Karpas-422 (cell line): ENCODE results near the gene CLSTN3. TPM values are rescaled to one million over a fixed set of nuclear protein-coding genes. Genes with fewer than 3 reads are reported as not detected.

ENCODE experiments used
- DNase-seq: peaks from one replicate; pipeline ENCODE4 v3.0.0-alpha.2; 2015
- H2AFZ ChIP-seq: fragments of 200-600 bp; sonication (generic); 2 replicates; pipeline ENCODE4 v1.6.1; 2014; ENCODE audit warnings: antibody characterized with exemption, low read length, mixed read lengths
- H3K27ac ChIP-seq: fragments of 200-600 bp; sonication (generic); 2 replicates; pipeline ENCODE4 v1.5.1; 2014; ENCODE audit warnings: mild to moderate bottlenecking, low read length, moderate library complexity
- H3K27me3 ChIP-seq: fragments of 200-600 bp; sonication (generic); 2 replicates; pipeline ENCODE4 v1.6.1; 2014; ENCODE audit warnings: low read length, mixed read lengths
- H3K36me3 ChIP-seq: fragments of 200-600 bp; sonication (generic); 2 replicates; pipeline ENCODE4 v1.6.1; 2014; ENCODE audit warnings: low read length, mixed read lengths; ENCODE audit not compliant: insufficient read depth
- H3K4me1 ChIP-seq: fragments of 200-600 bp; sonication (generic); 2 replicates; pipeline ENCODE4 v1.6.1; 2014; ENCODE audit warnings: mild to moderate bottlenecking, low read length, mixed read lengths
- H3K4me2 ChIP-seq: fragments of 200-600 bp; sonication (generic); 2 replicates; pipeline ENCODE4 v1.6.1; 2014; ENCODE audit warnings: low read length, low read depth, mild to moderate bottlenecking; ENCODE audit not compliant: poor library complexity, severe bottlenecking
- H3K4me3 ChIP-seq: fragments of 200-600 bp; sonication (generic); 2 replicates; pipeline ENCODE4 v1.5.1; 2014; ENCODE audit warnings: mild to moderate bottlenecking, antibody characterized with exemption, low read length, mixed read lengths
- H3K79me2 ChIP-seq: fragments of 200-600 bp; sonication (generic); 2 replicates; pipeline ENCODE4 v1.6.1; 2014; ENCODE audit warnings: mild to moderate bottlenecking, low read length, mixed read lengths
- H3K9ac ChIP-seq: fragments of 200-600 bp; sonication (generic); 2 replicates; pipeline ENCODE4 v1.6.0; 2014; ENCODE audit warnings: low read length
- H3K9me2 ChIP-seq: fragments of 200-600 bp; sonication (generic), shearing (Covaris generic); replicated peaks from 2 replicates; pipeline ENCODE4 v1.6.0; 2014; ENCODE audit warnings: mild to moderate bottlenecking, low read length, moderate library complexity; ENCODE audit not compliant: insufficient read depth
- H3K9me3 ChIP-seq: fragments of 300-700, 200-600 bp; sonication (generic); 2 replicates; pipeline ENCODE4 v1.6.1; 2014; ENCODE audit warnings: low read length, mixed read lengths
- H4K20me1 ChIP-seq: fragments of 200-600 bp; sonication (generic); 2 replicates; pipeline ENCODE4 v1.6.1; 2014; ENCODE audit warnings: mild to moderate bottlenecking, antibody characterized with exemption, low read length, low read depth; ENCODE audit not compliant: insufficient read depth
- total RNA-seq: library from RNA; depleted of rRNA; stranded (reverse); fragments of >200 nt; shearing (Covaris generic); gene quantifications from 2 replicates; pipeline ENCODE4 v1.2.3, GENCODE V29; 2014; ENCODE audit warnings: low replicate concordance

Gene CLSTN3
- total RNA-seq, 1 experiment from 2014 or later = 30.0 TPM

- no peak overlapping the region for H3K4me2 ChIP-seq
- H3K9me3 ChIP-seq = no peaks in the 10 kb centered on the region
- no peaks in the 10 kb centered on the region for H3K79me2 ChIP-seq
- peak; percentile 79 for DNase-seq
- H3K4me3 ChIP-seq = no peak overlapping the region
- no peaks in the 10 kb centered on the region for H3K36me3 ChIP-seq
- no peak overlapping the region for H3K9ac ChIP-seq
- no peaks in the 10 kb centered on the region for H4K20me1 ChIP-seq
- H3K27me3 ChIP-seq = no peaks in the 10 kb centered on the region
- H3K4me1 ChIP-seq = no peaks in the 10 kb centered on the region
- H2AFZ ChIP-seq = no peak overlapping the region
- no peak overlapping the region for H3K27ac ChIP-seq
- H3K9me2 ChIP-seq = no peaks in the 10 kb centered on the region
Observed at GRCh38 chr12:7144414-7145120, 14.4 kb downstream of the CLSTN3 start.

GRCh38 chr12:7145671-7146070 is 15.5 kb downstream of the CLSTN3 start:
- no peak overlapping the region for H2AFZ ChIP-seq
- no peaks in the 10 kb centered on the region for H4K20me1 ChIP-seq
- no peak overlapping the region for H3K27ac ChIP-seq
- H3K79me2 ChIP-seq = no peaks in the 10 kb centered on the region
- no peaks in the 10 kb centered on the region for H3K27me3 ChIP-seq
- DNase-seq = no peak
- H3K9me2 ChIP-seq = no peaks in the 10 kb centered on the region
- H3K9me3 ChIP-seq = no peaks in the 10 kb centered on the region
- no peaks in the 10 kb centered on the region for H3K4me1 ChIP-seq
- H3K36me3 ChIP-seq = no peaks in the 10 kb centered on the region
- H3K4me3 ChIP-seq = no peak overlapping the region
- H3K9ac ChIP-seq = no peak overlapping the region
- H3K4me2 ChIP-seq = no peak overlapping the region

GRCh38 chr12:7146228-7146627 is 16.1 kb downstream of the CLSTN3 start:
- H3K27me3 ChIP-seq = no peaks in the 10 kb centered on the region
- H3K79me2 ChIP-seq = no peaks in the 10 kb centered on the region
- H3K4me3 ChIP-seq = no peak overlapping the region
- H3K27ac ChIP-seq = no peak overlapping the region
- no peaks in the 10 kb centered on the region for H3K4me1 ChIP-seq
- no peak overlapping the region for H3K9ac ChIP-seq
- H3K36me3 ChIP-seq = no peaks in the 10 kb centered on the region
- H3K9me2 ChIP-seq = no peaks in the 10 kb centered on the region
- no peaks in the 10 kb centered on the region for H3K9me3 ChIP-seq
- no peak overlapping the region for H3K4me2 ChIP-seq
- no peaks in the 10 kb centered on the region for H4K20me1 ChIP-seq
- H2AFZ ChIP-seq = no peak overlapping the region
- DNase-seq = no peak

- Histone ChIP-seq H2AFZ (no peak overlapping the region), H3K27ac (no peak overlapping the region), H3K27me3 (no peaks in the 10 kb centered on the region), H3K9me3 (no peaks in the 10 kb centered on the region), H3K79me2 (no peaks in the 10 kb centered on the region), H4K20me1 (no peaks in the 10 kb centered on the region), H3K4me2 (no peak overlapping the region), H3K9me2 (no peaks in the 10 kb centered on the region), H3K4me1 (no peaks in the 10 kb centered on the region), H3K9ac (no peak overlapping the region), H3K36me3 (no peaks in the 10 kb centered on the region), H3K4me3 (no peak overlapping the region)
- no peak for DNase-seq
Observed at GRCh38 chr12:7146906-7147305, 16.7 kb downstream of the CLSTN3 start.

- H3K4me3 ChIP-seq = no peak overlapping the region
- DNase-seq = no peak
- H3K4me1 ChIP-seq = no peaks in the 10 kb centered on the region
- no peaks in the 10 kb centered on the region for H3K9me2 ChIP-seq
- H3K79me2 ChIP-seq = no peaks in the 10 kb centered on the region
- no peak overlapping the region for H3K27ac ChIP-seq
- no peaks in the 10 kb centered on the region for H3K27me3 ChIP-seq
- no peak overlapping the region for H3K9ac ChIP-seq
- H3K4me2 ChIP-seq = no peak overlapping the region
- no peak overlapping the region for H2AFZ ChIP-seq
- no peaks in the 10 kb centered on the region for H4K20me1 ChIP-seq
- no peaks in the 10 kb centered on the region for H3K9me3 ChIP-seq
- no peaks in the 10 kb centered on the region for H3K36me3 ChIP-seq
Observed at GRCh38 chr12:7150356-7150755, 20.2 kb downstream of the CLSTN3 start.

GRCh38 chr12:7150841-7151240 is 20.7 kb downstream of the CLSTN3 start:
- DNase-seq = no peak
- no peaks in the 10 kb centered on the region for H3K9me2 ChIP-seq
- no peaks in the 10 kb centered on the region for H3K79me2 ChIP-seq
- no peaks in the 10 kb centered on the region for H3K27me3 ChIP-seq
- H3K4me1 ChIP-seq = no peaks in the 10 kb centered on the region
- no peaks in the 10 kb centered on the region for H3K36me3 ChIP-seq
- no peak overlapping the region for H2AFZ ChIP-seq
- H3K9me3 ChIP-seq = no peaks in the 10 kb centered on the region
- no peak overlapping the region for H3K27ac ChIP-seq
- no peak overlapping the region for H3K4me3 ChIP-seq
- no peaks in the 10 kb centered on the region for H4K20me1 ChIP-seq
- no peak overlapping the region for H3K4me2 ChIP-seq
- H3K9ac ChIP-seq = no peak overlapping the region

- Histone ChIP-seq H3K36me3 (no peaks in the 10 kb centered on the region), H3K4me1 (no peaks in the 10 kb centered on the region), H2AFZ (no peak overlapping the region), H3K4me2 (no peak overlapping the region), H3K27ac (no peak overlapping the region), H4K20me1 (no peaks in the 10 kb centered on the region), H3K4me3 (no peak overlapping the region), H3K79me2 (no peaks in the 10 kb centered on the region), H3K9ac (no peak overlapping the region), H3K9me2 (no peaks in the 10 kb centered on the region), H3K9me3 (no peaks in the 10 kb centered on the region), H3K27me3 (no peaks in the 10 kb centered on the region)
- no peak for DNase-seq
Observed at GRCh38 chr12:7151532-7151931, 21.4 kb downstream of the CLSTN3 start.

GRCh38 chr12:7152818-7153217 is 22.6 kb downstream of the CLSTN3 start:
- Histone ChIP-seq H4K20me1 (no peaks in the 10 kb centered on the region), H3K9ac (no peak overlapping the region), H3K36me3 (no peaks in the 10 kb centered on the region), H2AFZ (no peak overlapping the region), H3K9me2 (no peaks in the 10 kb centered on the region), H3K4me1 (no peaks in the 10 kb centered on the region), H3K4me3 (no peak overlapping the region), H3K79me2 (no peaks in the 10 kb centered on the region), H3K27ac (no peak overlapping the region), H3K4me2 (no peak overlapping the region), H3K9me3 (no peaks in the 10 kb centered on the region), H3K27me3 (no peaks in the 10 kb centered on the region)
- DNase-seq = no peak
